Measurements from ENCODE around the gene ZKSCAN1. TPM values are rescaled to one million over a fixed set of nuclear protein-coding genes. Genes with fewer than 3 reads are reported as not detected.
A peak's percentile ranks its signal among the peaks of the same experiment; 100 is the strongest.
"Not testable (repeated sequence)": the region's sequence is repeated elsewhere in the genome, so short reads cannot be mapped to it uniquely, and the experiment has no call there.

ZKSCAN1 gene
- total RNA-seq (2014; rRNA removed; shearing (Covaris generic)), result 13.8 and 19.4 TPM in 2 replicates

- DNase-seq (ENCODE audit: low spot score), result peak; percentile 94
- in situ Hi-C loops (cut with HindIII; ENCODE audit: low sequenced_read_pairs), result no loop called here
Measured at GRCh38 chr7:100015232-100016214, at the start of gene ZKSCAN1. TSS of gene ZKSCAN1 (plus strand) at chr7:100015596. CDS start at chr7:100023507, 7,911 bp downstream.

- no peak for DNase-seq (ENCODE audit: low spot score)
- in situ Hi-C loops (cut with HindIII; ENCODE audit: low sequenced_read_pairs), result no loop called here
Measured at GRCh38 chr7:99969298-99969697, 46.1 kb upstream of the ZKSCAN1 start.

- DNase-seq (ENCODE audit: low spot score); in situ Hi-C loops (cut with HindIII; ENCODE audit: low sequenced_read_pairs): not testable (repeated sequence)
Measured at GRCh38 chr7:99969813-99970212, 45.6 kb upstream of the ZKSCAN1 start.

GRCh38 chr7:99971242-99971641 lies 44.2 kb upstream of the ZKSCAN1 start:
- in situ Hi-C loops (cut with HindIII; ENCODE audit: low sequenced_read_pairs), result no loop called here
- DNase-seq (ENCODE audit: low spot score), result no peak

DNA sequence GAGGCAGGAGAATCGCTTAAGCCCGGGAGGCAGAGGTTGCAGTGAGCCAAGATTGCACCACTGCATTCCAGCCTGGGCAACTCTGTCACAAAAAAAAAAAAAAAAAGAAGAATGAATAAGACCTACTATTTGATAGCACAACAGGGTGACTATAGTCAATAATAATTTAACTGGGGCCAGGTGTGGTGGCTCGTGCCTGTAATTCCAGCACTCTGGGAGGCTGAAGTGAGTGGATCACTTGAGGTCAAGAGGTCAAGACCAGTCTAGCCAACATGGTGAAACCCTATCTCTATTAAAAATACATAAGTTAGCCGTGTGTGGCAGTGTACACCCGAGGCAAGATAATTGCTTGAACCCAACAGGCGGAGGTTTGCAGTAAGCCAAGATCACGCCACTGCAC lies 41.6 kb upstream of the ZKSCAN1 start:
- in situ Hi-C loops (cut with HindIII; ENCODE audit: low sequenced_read_pairs); DNase-seq (ENCODE audit: low spot score): not testable (repeated sequence)

DNA sequence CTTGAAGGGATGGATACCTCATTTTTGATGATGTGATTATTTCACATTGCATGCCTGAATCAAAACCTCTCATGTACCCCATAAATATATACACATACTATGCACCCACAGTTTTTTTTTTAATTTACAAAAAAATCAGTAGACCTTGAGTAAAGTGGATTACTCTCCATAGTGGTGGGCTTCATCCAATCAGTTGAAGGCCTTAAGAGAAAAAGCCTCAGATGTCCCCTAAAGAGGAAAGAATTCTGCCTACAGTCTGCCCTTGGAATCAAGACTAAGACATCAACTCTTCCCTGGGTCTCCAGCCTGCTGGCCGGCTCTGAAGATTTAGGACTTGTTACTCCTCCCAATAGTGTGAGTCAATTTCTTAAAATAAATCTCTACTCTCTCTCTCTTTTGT lies 40.7 kb upstream of the ZKSCAN1 start:
- in situ Hi-C loops (cut with HindIII; ENCODE audit: low sequenced_read_pairs), result no loop called here
- DNase-seq (ENCODE audit: low spot score), result no peak

DNA sequence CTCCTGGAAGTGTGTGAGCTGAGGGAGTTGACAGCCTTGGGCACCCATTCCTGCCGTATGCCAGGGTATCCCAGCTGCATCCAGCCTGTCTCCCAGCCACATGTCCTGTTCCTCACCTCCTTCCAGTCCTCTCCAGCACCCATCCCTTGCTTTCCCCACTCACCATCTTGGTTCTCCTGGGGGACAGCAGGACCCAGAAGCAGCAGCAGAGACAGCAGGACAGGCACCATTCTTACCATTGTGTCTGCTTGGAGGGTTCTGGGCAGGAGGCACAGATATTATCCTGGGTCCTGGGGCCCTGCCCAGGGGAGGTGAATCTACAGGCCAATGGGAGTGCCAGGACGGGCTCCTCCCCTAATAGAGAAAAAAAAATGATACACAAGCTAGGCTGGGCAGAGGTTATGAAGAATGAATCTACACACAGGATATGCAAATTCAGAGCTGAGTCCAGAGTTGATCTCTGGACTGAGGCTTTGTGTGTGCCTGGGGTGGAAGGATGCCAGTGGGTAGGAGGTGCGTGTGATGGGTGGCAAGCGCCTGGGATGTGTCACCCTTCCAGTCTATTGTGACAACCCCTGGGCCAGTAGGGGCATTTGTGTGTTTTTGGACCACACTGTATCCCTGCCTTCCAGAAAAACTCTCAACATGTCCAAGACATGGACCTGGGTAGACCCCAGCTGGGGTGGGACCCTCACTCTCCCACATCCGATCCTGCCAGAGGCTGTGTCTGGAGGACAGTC lies 39.4 kb upstream of the ZKSCAN1 start, which contains the start of gene AZGP1:
Gene AZGP1 (minus strand): TSS at position 250 of the 740 bp plus-strand sequence. CDS start 11 bp downstream, at position 239.
- DNase-seq (ENCODE audit: low spot score), result no peak
- in situ Hi-C loops (cut with HindIII; ENCODE audit: low sequenced_read_pairs), result no loop called here

- no peak for DNase-seq (ENCODE audit: low spot score)
- in situ Hi-C loops (cut with HindIII; ENCODE audit: low sequenced_read_pairs), result no loop called here
Measured at GRCh38 chr7:99976626-99977025, 38.8 kb upstream of the ZKSCAN1 start.

GRCh38 chr7:99979814-99980225 lies 35.6 kb upstream of the ZKSCAN1 start:
- DNase-seq (ENCODE audit: low spot score), result peak; percentile 59
- in situ Hi-C loops (cut with HindIII; ENCODE audit: low sequenced_read_pairs), result not testable (repeated sequence)

- in situ Hi-C loops (cut with HindIII; ENCODE audit: low sequenced_read_pairs); DNase-seq (ENCODE audit: low spot score): not testable (repeated sequence)
Measured at GRCh38 chr7:99980448-99980872, 34.9 kb upstream of the ZKSCAN1 start.

- in situ Hi-C loops (cut with HindIII; ENCODE audit: low sequenced_read_pairs), result not testable (repeated sequence)
Measured at GRCh38 chr7:99981066-99981465, 34.3 kb upstream of the ZKSCAN1 start.

GRCh38 chr7:99984593-99984992 lies 30.8 kb upstream of the ZKSCAN1 start:
- in situ Hi-C loops (cut with HindIII; ENCODE audit: low sequenced_read_pairs), result no loop called here

More at GRCh38 chr7:99981066-99981465, 34.3 kb upstream of the ZKSCAN1 start:
- DNase-seq (ENCODE audit: low spot score), result not testable (repeated sequence)

GRCh38 chr7:99987306-99987705 lies 28.1 kb upstream of the ZKSCAN1 start:
- in situ Hi-C loops (cut with HindIII; ENCODE audit: low sequenced_read_pairs); DNase-seq (ENCODE audit: low spot score): not testable (repeated sequence)

More at GRCh38 chr7:99984593-99984992, 30.8 kb upstream of the ZKSCAN1 start:
- no peak for DNase-seq (ENCODE audit: low spot score)

- in situ Hi-C loops (cut with HindIII; ENCODE audit: low sequenced_read_pairs), result no loop called here
Measured at GRCh38 chr7:99987846-99988245, 27.6 kb upstream of the ZKSCAN1 start.

GRCh38 chr7:99990460-99990852 lies 24.9 kb upstream of the ZKSCAN1 start:
- in situ Hi-C loops (cut with HindIII; ENCODE audit: low sequenced_read_pairs), result no loop called here
- peak; percentile 56 for DNase-seq (ENCODE audit: low spot score)

More at GRCh38 chr7:99987846-99988245, 27.6 kb upstream of the ZKSCAN1 start:
- no peak for DNase-seq (ENCODE audit: low spot score)

- in situ Hi-C loops (cut with HindIII; ENCODE audit: low sequenced_read_pairs); DNase-seq (ENCODE audit: low spot score): not testable (repeated sequence)
Measured at GRCh38 chr7:99991543-99991942, 23.9 kb upstream of the ZKSCAN1 start.

DNA sequence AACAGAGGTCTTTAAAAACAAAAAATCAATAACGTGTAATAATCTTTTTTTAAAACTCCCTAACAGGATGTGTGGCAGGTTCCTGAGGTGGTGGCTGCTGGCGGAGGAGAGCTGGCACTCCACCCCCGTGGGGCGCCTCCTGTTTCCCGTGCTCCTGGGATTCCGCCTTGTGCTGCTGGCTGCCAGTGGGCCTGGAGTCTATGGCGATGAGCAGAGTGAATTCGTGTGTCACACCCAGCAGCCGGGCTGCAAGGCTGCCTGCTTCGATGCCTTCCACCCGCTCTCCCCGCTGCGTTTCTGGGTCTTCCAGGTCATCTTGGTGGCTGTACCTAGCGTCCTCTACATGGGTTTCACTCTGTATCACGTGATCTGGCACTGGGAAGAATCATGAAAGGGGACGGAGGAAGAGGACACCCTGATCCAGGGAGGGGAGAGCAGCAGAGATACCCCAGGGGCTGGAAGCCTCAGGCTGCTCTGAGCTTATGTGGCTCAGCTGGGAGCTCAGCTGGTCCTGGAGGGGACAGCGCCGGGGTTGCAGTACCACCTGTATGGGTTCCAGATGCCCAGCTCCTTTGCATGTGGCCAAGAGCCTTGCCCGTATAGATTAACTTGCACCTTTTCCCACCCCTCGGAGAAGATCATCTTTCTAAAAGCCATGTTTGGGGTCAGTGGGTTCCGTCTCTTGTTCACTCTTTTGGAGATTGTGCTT lies 22.9 kb upstream of the ZKSCAN1 start:
- in situ Hi-C loops (cut with HindIII; ENCODE audit: low sequenced_read_pairs), result no loop called here

DNA sequence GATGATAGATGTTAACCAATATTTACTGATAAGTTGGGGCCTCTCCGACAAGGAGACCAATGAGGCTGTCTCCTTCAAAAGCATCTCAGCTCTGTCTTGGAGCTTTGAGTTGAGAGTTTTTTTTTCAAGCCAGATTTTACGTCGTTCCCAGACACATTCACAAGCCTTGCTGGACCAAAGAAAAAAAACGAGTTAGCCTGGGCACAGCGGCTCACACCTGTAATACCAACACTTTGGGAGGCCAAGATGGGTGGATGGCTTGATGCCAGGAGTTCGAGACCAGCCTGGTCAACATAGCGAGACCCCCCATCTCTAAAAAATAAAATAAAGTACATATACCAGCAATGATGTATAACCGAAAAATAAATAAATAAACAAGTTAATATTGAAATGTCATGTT lies 20.6 kb upstream of the ZKSCAN1 start:
- no peak for DNase-seq (ENCODE audit: low spot score)
- in situ Hi-C loops (cut with HindIII; ENCODE audit: low sequenced_read_pairs), result no loop called here

More for the DNA sequence above, 22.9 kb upstream of the ZKSCAN1 start:
- DNase-seq (ENCODE audit: low spot score), result no peak
